GM18868 (cell line): ENCODE results near the gene ACTR6.
A peak's percentile ranks its signal among the peaks of the same experiment; 100 is the strongest.
"Not testable (repeated sequence)": the region's sequence is repeated elsewhere in the genome, so short reads cannot be mapped to it uniquely, and the experiment has no call there.

Experiments
- ATAC-seq: cut with Tn5 transposase; IDR thresholded peaks from one replicate; pipeline ENCODE4 v1.9.1; 2021; ENCODE audit warnings: mild to moderate bottlenecking, moderate library complexity; ENCODE audit not compliant: unreplicated experiment

Gene ACTR6

GRCh38 chr12:100184549-100185145, 16.0 kb upstream of the ACTR6 start:
- no peak for ATAC-seq

DNA sequence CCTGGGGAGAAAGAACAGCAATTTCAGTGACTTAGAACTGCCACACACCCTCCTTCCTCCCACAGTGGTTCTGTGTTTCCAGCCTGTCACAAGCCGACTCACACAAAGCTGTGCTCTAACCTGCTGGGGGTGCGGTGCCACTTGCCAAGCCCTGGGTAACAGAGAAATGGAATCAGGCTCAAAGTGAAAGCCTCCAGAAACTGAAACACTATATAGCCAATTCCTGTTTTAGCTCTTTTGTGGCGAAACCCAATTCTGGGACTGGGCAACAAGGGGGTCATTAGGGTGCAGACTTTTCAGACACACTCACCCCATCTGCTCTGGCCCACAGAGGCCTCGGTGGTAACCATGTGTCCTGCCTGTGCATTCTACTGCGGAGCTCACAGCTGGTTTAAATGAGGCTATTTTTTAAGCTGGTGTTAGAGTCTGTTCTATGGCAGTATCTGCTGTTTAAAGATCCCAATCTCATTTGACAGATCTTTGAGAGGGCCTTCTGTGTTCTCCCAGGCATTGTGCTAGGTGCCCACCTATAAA, 15.2 kb upstream of the ACTR6 start:
- peak; percentile 87 for ATAC-seq

DNA sequence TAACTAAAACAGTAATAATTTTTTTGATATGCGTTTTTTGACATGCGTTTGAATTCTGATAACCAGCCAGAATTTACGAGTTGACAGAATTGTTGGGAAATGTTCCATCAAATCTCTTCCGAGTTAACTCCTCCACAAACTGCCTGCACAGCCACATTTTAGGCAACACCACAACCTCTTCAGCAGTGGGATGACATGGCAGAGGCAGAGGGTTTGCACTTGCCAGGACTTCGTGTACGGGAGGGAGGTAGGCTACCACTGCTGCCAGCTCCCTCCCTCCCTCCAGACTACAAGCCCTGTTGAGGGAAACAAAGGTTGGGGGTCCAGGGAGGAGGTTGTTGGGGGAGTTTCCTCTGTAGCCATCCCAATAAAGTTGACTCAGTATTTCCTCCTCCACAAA, 14.5 kb upstream of the ACTR6 start:
- no peak for ATAC-seq

DNA sequence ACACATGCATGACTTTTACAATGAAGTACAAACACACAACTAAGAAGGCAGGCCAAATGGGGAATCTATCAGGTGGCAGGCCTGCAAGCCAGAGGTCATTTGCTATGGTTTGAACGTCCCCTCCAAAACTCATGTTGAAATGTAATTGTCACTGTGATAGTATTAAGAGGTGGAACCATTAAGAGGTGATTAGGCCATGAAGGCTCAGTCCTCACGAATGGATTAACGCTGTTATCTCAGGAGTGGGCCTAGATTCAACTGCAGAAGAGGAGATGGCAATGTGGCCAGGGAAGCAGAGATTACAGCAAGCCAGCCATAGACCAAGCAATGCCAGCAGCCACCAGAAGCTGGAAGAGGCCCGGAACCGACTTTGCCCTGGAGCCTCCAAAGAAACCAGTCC, 13.5 kb upstream of the ACTR6 start:
- ATAC-seq: no peak

- ATAC-seq: no peak
Measured at GRCh38 chr12:100187857-100188519, 12.6 kb upstream of the ACTR6 start.

DNA sequence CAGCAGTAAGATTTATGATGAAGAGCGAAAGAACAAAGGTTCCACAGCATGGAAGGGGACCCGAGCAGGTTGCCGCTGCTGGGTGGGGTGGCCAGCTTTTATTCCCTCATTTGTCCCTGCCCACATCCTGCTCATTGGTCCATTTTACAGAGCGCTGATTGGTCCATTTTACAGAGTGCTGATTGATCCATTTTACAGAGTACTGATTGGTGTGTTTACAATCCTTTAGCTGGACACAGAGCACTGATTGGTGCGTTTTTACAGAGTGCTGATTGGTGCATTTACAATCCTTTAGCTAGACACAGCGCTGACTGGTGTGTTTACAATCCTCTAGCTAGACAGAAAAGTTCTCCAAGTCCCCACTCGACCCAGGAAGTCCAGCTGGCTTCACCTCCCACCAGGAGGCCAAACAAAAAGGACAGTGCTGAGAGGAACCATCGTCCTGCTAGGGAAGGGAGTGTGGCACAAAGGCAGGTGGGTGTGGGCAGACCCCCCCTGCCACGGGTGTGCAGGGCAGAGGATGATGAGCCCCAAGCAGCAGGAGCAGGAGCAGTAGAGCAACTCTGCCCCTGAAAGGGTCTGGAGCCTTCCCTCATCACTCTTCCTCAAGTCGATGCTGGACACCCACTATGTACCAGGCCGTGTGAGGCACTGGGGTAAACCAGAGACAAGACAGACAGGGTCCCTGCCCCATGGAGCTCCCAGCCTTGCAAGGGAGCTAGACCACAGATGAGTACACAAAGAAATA, 11.6 kb upstream of the ACTR6 start:
- ATAC-seq: not testable (repeated sequence)

DNA sequence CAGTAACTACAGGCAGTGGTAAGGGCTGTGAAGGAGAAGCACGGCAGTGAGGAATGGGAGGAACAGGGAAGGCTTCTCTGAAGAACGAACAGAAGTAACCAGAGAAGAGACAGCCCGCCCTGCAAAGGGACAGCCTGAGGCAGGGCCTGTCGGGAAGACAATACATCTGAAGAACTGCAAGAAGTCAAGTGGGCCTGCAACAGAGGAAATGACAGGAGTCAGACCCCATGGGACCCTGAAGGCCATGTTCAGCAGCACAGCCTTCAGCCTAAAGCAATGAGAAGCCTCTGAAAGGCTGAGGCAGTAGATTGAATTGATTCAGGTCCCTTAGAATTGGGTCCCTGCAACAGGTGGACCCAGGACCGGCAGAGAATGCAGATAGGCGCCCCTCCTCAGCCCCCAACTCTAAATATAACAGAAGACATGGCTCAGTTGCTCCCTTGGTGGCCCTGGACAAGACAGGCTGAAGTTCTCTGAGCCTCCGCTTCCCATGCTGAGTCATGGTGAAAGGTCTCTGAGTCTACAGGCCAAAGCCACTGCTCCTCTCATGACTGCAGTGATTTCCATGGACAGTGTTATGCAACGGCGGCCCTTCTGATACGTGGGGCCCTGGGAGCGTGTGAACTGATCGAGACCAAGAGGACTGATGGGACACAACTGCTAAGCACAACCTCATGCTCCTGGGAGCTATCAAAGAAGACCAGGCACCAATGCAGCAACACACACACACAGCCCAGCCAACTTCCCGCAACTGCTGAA, 10.8 kb upstream of the ACTR6 start:
- no peak for ATAC-seq

- no peak for ATAC-seq
Measured at GRCh38 chr12:100193085-100193484, 7.5 kb upstream of the ACTR6 start.

- ATAC-seq: no peak
Measured at GRCh38 chr12:100197486-100197885, 3.1 kb upstream of the ACTR6 start.

GRCh38 chr12:100199023-100199346, 1.6 kb upstream of the ACTR6 start:
- no peak for ATAC-seq

- peak; percentile 65 for ATAC-seq
Measured at GRCh38 chr12:100199347-100200149, 1.1 kb upstream of the ACTR6 start.

- no peak for ATAC-seq
Measured at GRCh38 chr12:100201604-100202423, 1.2 kb downstream of the ACTR6 start.

- no peak for ATAC-seq
Measured at GRCh38 chr12:100207311-100207710, 6.7 kb downstream of the ACTR6 start.

GRCh38 chr12:100208834-100209233, 8.2 kb downstream of the ACTR6 start:
- no peak for ATAC-seq

- no peak for ATAC-seq
Measured at GRCh38 chr12:100211698-100212097, 11.1 kb downstream of the ACTR6 start.

- no peak for ATAC-seq
Measured at GRCh38 chr12:100213016-100213891, 12.6 kb downstream of the ACTR6 start.

- no peak for ATAC-seq
Measured at GRCh38 chr12:100214518-100214917, 13.9 kb downstream of the ACTR6 start.

GRCh38 chr12:100215209-100215608, 14.6 kb downstream of the ACTR6 start:
- ATAC-seq: no peak

DNA sequence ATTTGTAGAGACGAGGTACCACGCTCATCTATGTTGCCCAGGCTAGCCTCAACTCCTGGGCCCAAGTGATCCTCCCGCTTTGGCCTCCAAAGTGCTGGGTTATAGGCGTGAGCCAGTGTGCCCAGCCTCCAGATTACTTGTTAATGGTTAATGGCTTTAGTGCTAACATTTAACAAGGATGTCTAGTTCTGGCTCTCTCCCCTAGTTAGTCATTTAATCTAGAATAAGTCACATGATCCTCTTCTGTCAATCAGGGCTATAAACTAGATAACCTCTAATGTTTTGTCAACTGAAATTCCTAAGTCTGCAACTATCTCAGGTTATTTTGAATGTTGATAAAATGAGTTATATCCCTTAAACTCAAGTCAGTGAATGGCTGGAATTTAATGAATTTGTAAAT, 15.7 kb downstream of the ACTR6 start:
- no peak for ATAC-seq
